ENCODE results near the gene ADAMTS17.

Gene ADAMTS17

DNA sequence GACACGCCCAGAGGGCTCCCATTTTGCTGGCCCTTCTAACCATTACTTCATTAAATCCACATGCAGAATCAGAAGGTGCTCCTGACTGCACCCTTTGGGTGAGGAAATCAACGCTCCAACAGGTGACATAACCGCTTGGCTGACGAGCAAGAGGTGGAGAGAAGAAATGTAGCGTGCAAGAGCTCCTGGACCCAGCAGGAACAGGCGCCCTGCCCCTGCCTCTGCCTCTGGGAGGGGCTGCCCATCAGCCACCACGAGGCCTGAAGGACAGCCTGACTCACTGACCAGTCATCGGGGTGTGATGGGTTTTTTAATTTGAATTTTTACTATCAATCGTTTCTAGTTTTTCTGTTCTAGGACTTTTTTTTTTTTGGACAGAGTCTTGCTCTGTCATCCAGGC, 218.2 kb downstream of the ADAMTS17 start:
- DNase-seq = no peak

DNA sequence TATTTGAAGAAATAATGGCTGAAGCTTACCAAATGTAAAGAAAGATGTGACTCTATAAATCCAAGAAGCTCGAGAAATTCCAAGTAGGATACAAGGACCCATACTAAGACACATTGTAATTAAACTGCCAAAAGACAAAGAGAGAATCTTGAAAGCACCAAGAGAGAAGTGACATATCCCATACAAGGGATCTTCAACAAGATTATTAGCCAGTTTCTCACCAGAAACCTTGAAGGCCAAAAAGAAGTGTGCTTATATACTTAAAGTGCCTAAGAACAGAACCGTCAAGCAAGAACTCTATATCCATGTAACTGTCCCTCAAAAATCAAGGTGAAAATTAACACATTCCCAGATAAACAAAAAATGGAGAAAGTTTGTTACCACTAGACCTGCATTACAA, 220.5 kb downstream of the ADAMTS17 start:
- no peak for DNase-seq

DNA sequence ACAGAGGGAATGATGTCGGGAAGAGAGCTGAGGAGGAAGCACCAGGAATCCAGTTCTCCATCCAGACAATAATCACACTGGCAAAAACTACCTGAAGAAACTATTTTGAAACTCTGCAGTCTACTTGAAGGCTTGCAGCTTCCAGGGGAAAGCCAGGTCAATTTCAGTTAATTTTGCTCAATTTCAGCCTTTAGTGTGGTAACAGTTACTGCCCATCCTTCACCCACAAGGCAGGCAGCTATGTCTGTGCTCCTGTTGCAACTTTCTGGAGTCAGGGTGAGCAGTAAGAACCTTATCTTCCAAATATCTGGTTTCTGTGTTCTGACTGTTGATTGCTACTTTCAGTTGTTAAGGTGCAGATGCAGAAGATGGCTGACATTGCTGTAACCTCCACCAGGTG, 221.7 kb downstream of the ADAMTS17 start:
- DNase-seq = no peak

DNA sequence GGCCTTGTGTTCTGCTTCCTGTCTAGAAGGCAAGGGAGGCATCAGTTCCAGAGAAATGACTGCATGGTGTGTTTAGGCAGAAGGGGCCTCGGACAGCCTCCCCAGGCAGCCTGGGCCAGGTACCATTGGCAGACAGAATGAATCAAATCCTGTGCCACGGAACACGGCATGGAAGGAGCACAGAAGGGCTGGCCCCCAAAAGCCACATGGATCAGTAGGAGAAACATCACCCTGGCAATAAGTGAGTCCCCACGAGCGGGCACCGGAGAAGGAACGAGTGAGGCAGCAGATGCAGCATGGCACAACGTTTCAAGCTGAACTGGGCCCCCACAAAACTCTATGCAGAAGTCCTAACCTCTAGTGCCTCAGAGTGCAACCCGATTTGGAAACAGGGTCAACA, 223.2 kb downstream of the ADAMTS17 start:
- DNase-seq = no peak

DNA sequence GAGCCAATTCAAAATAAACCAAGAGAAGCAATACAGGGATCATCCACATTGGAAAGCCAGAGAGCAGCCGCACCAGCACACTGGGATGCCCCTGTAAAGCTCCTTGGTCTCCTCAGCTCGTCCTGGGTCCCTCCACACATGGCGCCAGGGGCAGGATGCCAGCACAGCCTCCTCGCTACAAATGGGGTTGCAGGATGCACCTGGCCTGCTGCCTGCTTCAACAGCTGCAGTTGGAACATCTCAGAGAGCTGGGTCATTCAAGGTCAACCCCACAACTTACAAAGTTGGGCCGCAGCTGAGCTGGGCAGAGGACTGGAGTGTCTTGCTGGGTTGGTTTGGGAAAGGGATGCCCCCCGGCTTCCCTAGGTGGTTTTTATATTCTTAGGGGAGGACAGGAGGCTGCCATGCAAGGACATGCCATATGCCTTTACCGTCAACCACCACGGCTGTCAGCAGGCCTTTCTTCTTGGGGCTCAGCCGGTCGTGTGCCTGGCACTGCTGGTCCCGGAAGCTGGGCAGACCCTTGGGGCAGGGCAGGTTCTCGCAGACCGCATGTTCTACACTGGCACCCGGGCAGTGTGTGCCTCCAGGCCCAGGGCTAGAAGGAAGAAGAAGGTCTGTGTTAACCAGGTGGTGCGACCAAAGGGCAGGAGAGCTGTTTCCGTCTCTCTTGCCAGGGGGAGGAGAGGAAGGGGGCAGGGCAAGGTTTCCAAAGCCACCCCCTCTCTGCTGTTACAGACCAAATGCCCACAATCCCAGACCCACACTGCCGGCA, 225.2 kb downstream of the ADAMTS17 start:
- DNase-seq = no peak

DNA sequence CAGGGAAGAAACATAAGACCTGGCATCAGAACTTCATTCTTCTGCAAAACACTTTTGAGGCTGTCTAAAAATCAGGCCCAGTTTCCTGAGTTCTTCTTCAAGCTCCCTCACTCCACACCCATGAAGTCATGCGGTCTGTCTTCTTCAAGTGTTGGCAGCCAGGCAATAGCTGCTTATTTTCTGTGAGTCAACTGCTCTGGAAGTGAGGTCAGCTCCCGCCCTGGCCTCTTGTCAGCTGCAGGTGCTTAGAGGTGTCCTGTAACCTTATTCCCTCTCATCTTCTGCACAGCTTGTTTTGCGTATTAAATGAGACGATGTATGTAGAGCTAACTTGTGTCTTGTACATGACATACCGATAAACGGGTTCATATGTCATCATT, 226.1 kb downstream of the ADAMTS17 start:
- DNase-seq = no peak

DNA sequence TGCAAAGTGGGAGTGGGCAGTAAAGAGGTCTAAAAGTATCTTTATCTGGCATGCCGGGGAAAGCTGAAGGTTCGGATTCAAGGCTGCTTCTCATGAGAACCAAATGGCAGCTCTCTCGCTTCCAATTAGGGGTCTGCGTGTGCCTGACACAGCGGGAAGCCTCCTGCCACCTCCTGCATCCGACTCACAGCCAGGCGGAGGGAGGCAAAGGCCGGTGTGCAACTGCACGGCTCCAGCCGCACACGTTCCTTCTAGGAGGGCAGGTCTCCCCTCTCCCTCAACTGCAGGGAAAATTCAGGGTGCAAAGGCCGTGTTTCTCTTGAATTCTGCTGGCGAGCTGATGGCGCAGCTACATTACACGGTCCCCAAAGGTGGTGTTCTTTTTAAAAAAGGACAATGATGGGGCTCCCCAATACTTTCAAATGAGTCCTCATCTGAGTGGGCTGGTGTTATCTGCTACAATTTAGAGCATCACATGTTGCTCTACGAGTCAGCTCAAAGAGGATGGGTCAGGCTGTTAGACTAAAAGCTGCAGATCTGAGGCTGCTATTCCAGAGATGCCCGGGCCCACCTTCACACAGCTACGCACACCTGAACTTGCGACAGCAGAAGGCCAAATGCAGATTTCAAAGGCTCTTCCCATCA, 226.6 kb downstream of the ADAMTS17 start:
- DNase-seq = no peak

DNA sequence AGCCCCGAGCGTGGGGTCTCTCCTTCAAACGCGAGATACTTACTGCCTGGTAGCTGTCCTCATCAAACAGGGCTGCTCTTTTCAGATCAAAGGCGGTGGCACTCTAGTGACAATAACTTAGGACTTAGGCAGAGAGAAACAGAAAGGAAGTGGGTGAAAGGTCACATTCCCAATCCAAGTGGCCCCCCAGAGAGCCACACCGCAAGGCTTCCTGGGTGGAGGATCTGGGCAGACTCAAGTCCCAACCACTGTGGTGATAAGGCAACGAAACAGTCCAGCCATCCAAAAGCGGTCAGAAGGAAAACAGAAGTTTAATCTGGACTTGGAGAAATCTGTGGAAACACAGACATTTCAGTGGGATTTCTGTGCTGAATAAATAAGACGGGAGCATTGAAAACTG, 227.2 kb downstream of the ADAMTS17 start:
- DNase-seq = no peak

DNA sequence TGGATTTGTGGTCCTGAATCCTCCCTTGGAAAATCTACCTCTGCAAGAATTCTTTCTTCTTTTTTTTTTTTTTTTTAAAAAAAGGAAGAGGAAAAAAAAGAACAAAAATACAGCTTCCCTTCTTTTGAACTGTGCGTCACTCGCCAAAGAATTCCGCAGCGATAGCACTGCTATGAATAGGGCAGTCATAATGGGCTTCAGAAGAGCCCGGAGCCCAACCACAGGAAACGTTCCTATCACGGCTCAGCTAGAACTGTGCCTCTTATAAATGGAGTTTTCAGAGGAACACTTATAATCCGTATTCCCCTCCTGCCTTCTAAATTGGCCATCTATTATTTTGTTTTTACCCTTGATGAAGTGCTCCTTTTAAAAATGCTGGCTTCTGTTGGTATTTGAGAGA, 227.7 kb downstream of the ADAMTS17 start:
- no peak for DNase-seq

DNA sequence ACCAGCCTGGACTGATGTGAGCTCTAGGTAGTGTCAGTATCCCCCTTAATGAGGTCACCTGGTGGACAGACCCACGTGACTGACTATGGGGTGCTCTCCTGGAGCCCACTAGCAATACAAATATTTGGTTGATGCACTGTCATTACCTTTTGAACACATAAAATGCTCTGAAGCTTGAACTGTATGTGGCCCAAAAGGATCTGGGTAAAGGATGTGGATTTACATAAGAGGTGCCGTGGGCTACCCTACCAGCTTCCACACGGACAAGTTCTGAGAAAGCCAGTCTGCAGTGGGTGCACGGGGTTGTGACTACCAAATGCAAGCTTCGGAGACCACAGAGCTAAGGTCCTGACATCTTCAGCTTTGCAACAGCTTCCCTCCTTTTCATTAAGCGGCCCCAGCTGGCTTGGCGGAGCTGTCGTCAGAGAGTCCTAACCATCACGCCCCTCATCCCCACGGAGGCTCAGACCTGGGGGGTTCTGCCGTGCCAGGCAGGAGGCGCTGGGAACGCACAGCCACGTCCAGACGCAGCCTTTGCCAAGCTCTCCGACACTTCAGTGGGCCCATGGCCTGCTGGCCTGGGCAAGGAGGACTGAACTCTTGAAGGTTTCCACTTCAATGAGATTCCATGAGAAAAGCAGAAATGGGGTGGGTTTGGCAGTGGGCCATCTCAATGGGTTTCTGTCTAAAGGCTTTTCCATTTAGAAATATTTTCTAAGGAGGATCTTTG, 228.3 kb downstream of the ADAMTS17 start:
- DNase-seq = no peak

DNA sequence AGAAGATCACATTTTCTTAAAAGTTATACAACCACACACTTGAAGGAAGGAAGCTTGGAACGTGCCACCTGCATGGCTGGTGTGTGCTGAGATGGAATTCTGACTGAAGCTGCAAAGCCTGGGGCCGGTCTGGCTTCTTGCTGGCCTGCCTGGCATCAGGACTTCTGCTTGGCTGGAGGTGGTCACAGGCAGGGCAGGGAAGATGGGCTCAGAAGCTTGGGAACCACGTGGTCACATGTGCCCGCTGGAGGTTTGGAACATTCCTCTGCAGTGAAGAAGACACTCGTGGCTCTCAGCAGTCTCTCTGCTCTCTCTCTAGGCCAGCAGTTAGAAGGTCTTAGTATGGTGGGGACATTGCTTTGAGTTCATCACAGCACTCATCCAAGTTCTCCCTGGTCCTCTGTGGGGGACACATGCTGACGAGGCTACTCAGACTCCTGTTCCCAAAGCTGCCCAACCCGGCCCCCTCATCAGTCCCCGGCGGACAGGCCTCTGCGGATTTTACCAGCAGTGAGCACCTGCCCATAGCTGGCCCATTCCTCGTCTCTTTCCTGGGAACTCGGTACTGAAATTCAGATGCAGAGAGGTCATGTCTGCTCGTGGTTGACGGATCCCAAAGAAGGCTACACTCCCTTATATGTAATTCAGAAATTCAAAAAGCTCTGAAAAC, 229.0 kb downstream of the ADAMTS17 start:
- no peak for DNase-seq

DNA sequence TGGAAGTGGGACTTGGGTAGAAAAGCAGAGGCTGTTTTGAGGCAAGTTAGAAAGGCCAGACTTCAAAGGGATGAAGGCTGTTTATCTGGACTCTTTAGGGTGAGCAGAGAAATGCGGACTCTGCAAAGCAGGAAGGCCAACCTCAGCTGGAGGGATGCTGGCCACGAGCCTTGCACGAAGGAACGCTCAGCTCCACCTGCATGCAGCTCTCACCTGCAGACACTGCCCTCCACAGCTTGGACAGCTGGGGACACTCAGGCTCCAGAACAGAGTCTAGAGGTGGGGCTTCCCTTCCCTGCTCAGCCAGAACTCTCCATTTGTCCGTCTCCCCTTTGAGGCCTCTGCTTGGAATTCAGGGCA, 229.7 kb downstream of the ADAMTS17 start:
- DNase-seq = no peak

DNA sequence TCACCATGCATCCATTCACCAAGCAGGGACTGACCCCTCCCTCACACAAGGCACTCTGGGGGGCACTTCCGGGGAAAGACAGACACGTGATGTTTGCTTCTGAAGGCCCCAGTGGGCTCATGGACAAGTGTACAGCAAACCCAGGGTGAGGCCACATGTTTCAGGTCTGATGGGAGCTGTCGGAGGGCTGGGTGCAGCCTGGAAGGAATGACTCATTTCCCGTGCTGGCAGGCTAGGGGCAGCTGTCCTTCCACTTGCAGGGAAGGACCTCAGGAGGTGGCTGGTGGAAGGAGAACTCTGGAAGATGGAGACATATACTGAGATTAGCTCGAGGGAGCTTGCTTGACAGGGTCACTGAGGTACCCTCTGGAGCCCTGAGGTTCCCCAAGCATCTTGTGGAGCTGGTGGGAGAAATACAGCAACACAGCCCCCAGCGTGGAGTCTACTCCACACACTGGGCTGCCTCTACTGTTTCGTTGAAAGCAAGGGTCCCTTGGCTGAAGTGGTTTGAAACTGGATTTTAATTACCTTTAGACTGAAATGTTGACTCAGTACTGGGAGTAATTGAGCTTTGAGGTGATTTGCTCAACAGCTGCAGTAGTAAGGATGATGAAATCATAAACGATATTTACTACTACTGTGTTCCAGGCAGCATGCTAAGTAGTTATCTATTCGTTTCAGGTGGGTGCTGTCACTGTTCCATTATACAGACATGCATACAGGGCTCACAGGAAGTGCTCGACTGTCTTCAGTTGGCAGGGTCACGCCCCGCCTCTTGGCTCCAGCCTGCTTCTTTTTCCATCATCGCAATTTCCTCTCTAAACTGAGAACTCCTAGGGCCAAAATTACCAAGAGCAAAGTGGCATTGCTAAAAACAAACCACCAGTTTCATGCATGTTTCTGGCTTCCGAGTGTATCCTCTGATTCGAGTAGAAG, 230.4 kb downstream of the ADAMTS17 start:
- DNase-seq = peak; percentile 77

DNA sequence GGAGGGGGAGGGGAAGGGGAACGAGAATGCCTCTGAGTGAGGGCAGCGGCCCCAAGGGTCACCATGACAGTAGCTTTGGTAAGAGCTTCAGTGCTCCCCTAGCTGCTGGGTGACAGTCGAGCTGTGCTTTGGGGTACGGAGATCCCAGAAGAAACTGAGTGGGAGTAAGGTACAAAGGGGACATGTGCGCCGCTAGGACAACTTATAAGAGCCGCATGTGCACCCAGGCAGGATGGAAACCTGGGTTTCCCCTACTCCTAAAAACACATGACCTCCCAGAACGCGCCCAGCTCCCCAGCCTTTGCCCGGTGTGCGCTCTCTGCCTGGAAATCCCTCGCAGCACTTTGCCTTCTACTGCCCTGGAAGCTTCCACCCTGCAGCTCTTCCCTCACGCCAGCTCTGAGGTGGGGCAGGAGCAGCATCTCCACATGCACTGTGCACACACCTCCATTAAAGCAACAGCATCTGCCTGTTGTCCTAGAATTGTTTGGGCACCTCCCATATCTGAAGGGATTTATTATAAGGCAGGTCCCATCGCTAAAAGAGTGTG, 232.2 kb downstream of the ADAMTS17 start:
- no peak for DNase-seq

DNA sequence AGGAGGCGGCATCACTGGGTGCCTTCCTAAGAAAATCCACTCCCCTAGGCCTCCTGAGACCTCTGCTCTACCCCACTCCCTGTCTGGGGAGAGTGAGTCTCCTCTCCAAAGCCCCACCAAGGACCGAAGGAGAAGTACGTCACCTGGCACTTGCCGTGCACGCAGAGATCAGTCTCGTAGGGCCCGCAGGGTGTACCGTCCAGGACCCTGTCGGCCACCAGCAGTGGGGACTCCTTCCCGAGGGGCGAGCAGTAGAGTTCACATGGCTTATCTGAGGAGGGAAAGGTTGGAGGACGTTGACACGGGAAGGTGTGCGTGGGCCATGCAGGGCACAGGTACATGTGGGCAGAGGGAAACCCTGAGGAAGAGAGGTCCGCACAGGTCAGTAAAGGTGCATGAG, 232.9 kb downstream of the ADAMTS17 start:
- DNase-seq = no peak

DNA sequence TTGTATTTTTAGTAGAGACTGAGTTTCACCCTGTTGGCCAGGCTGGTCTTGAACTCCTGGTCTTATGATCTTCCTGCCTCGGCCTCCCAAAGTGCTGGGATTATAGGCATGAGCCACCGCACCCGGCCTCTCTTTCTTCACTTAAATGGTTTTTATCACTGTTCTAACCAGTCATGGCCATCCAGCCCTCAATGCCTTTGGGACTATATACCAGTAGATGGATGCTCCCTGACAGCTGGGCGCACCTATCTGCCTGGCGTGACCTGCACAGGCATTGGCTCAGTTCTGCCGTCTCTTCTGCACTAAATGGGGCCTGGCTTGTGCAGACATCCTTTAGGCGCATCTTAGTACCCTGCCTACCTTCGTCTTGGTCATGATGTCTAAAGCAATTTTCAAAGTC, 233.4 kb downstream of the ADAMTS17 start:
- no peak for DNase-seq

DNA sequence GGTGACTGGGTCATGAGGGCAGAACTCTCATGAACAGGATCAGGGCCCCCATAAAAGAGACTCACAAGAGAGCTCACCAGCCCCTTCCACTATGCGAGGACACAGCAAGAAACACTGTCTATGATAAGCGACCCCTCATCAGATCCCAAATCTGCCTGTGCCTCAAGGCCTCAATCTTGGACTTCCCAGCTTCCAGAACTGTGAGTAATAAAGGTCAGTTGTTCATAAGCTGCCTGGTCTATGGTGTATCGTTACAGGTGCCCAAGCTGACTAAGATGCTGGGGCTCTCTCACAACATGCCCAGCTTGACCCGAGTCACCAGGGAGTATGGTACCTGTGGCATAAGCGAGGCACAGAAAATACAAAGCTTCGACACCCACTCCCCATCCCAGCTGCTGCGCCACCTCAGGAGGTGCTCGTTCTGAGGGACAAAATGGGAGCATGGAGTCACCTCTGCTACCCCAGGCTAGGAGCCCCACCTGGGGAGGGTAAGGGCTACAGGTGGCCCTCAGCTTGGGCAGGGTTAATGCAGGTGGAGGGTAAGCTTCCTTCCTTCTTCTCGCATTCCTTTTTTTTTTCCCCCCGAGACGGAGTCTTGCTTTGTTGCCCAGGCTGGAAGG, 234.1 kb downstream of the ADAMTS17 start:
- no peak for DNase-seq

DNA sequence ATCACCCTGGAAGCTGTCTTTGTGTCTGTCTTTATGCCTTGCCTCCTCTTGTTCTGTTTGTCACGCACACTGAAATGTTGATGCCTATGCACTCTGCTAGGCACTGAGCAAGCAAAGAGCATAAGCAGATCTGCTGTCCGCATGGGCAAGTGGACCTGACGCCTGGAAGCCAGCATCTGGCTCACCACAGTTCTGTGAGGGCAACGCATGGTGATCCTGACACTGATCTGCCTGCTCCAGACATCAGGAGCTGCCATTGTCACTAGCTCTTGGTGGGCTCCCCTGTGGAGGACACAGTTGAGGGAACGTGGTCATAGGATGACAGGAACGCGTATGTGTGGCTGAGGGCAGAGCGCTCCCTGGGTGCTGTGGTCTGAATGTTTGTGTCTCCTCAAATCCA, 234.6 kb downstream of the ADAMTS17 start:
- no peak for DNase-seq

DNA sequence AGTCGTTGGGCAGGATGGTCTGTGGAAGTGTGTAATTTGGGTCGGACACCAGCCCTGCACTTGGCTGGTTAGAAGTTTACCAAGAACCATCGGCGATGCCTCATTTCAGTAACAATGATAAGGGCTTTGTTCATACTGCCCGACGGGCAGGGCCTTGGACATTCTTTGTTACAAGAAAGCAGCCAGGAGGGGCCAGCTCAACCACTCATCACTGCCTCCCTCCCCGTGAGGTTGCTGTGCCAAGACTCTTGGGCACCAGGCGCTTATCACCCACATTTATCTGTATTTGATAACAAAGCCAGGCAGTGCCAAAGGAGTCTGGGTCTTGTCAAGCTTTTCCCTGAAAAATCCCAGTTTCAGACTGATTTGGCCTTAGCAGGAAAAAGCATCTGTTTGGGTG, 235.0 kb downstream of the ADAMTS17 start:
- no peak for DNase-seq

DNA sequence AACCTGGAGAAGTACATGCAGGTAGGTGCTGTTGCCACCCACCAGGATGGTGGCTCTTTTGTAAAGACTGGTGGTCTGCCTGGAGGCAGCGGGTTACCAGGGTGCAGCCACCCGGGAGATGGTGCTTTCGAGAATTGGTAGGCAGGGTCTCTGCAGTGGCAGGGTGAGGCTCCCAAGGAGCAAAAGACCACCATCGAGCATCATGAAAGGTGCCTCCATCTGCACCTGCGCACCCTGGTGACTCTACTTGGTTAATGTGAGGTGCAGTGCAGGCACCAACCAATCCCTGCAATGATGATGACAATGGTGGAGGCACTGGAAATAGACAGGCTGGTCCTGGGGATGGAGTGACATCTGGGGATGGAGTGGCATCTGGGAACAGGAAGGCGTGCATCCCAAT, 236.7 kb downstream of the ADAMTS17 start:
- no peak for DNase-seq

DNA sequence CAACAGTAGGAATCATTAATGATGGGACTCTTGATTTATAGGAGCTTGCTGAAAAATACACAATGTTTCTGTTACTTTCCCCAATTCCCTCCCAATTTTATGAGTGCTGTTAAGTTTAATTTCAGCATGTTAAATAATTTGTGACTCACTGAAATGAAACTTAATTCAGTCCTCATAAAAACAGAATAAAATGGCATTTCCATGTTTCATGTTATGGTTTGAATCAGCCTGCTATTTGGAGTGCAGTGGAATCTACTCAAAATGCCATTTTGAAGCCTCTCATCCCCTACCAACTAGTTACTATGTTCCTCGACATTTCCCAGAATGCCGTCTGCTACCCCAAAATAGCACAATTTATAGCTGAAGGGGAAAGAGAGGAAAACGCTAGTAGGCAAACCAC, 237.5 kb downstream of the ADAMTS17 start:
- DNase-seq = no peak

DNA sequence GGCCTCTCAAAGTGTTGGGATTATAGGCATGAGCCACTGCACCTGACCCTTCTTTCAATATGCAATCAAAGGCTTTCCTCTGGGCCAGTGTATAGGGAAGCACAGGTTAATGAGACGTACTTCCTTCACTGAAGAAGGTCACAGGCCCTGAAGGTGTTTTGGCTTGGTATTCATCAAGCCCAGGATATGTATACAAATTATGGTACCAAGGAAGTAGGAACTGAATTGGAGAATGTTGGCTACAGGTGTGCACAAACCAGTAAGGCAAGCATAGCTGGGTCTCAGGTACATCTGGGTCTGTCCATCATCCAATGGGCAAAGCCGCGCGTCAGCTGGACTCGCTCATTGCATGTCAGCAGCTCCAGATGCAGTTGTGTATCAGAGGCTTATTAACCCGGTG, 237.9 kb downstream of the ADAMTS17 start:
- DNase-seq = no peak
